HepG2 (cell line): ENCODE measurements around the gene SLC2A4. TPM values are rescaled to one million over a fixed set of nuclear protein-coding genes. Genes with fewer than 3 reads are reported as not detected.
A peak's percentile ranks its signal among the peaks of the same experiment; 100 is the strongest.

Experiments used
- ADNP ChIP-seq: sonication (generic); formaldehyde crosslinking; IDR thresholded peaks from 2 replicates; pipeline ENCODE4 v1.4.0; 2020; ENCODE audit warnings: missing genetic modification reagents
- AGO1 ChIP-seq: fragments of 200-400 bp; formaldehyde crosslinking; IDR thresholded peaks from 2 replicates; pipeline ENCODE4 v1.6.1; 2017; ENCODE audit warnings: mild to moderate bottlenecking, low read depth, low read length, moderate library complexity; ENCODE audit not compliant: poor library complexity, severe bottlenecking
- CHD2 ChIP-seq: IDR thresholded peaks from 2 replicates; pipeline ENCODE4 v1.6.1; 2011; ENCODE audit warnings: low read depth, low read length, improper control_type of control experiment
- CHD4 ChIP-seq: fragments of 200-600 bp; sonication (generic); IDR thresholded peaks from 2 replicates; pipeline ENCODE4 v1.7.0; 2017; ENCODE audit warnings: mild to moderate bottlenecking, low read length, borderline replicate concordance
- DMAP1 ChIP-seq: IDR thresholded peaks from 2 replicates; pipeline ENCODE4 v1.6.1; 2016
- SIN3A ChIP-seq: IDR thresholded peaks from 2 replicates; pipeline ENCODE4 v1.6.1; 2011; ENCODE audit warnings: low read depth, mild to moderate bottlenecking, control low read depth, low read length, borderline replicate concordance
- SYNCRIP ChIP-seq: fragments of 200-400 bp; formaldehyde crosslinking; IDR thresholded peaks from 2 replicates; pipeline ENCODE4 v1.6.1; 2018; ENCODE audit warnings: mild to moderate bottlenecking, low read depth, low read length; ENCODE audit not compliant: insufficient read depth
- ZBTB20 ChIP-seq: sonication (generic); formaldehyde crosslinking; IDR thresholded peaks from 2 replicates; pipeline ENCODE4 v1.8.1; 2023; ENCODE audit warnings: missing genetic modification reagents, low read depth, mild to moderate bottlenecking, borderline replicate concordance
- ZNF564 ChIP-seq: sonication (generic); formaldehyde crosslinking; IDR thresholded peaks from 2 replicates; pipeline ENCODE4 v1.8.1; 2023; ENCODE audit warnings: mild to moderate bottlenecking, missing genetic modification reagents
- ZNF703 ChIP-seq: sonication (generic); formaldehyde crosslinking; IDR thresholded peaks from 2 replicates; pipeline ENCODE4 v1.5.1; 2020; ENCODE audit warnings: missing genetic modification reagents, mild to moderate bottlenecking, moderate library complexity, borderline replicate concordance
- polyA plus RNA-seq, 8 experiments: library from polyadenylated mRNA; depleted of rRNA in 3 of 8; stranded (reverse) in 7 of 8; unstranded in 1 of 8; fragments of >200 nt; fragmentation: Illumina TruSeq in 4 of 8; extraction: Trizol in 4 of 8; gene quantifications; 2 replicates each; pipeline versions ENCODE4 v1.2.1 to v1.2.3, GENCODE V29; 2011 to 2016; ENCODE audit warnings: low read depth in 4 of 8, missing spikeins in 1 of 8, mixed read lengths in 1 of 8; ENCODE audit not compliant: insufficient read depth in 1 of 8
- total RNA-seq, 5 experiments: library from RNA; depleted of rRNA; stranded (reverse); fragments of >200 nt; fragmentation: Illumina TruSeq; extraction: Trizol; gene quantifications; 2 replicates each; pipeline ENCODE4 v1.2.3, GENCODE V29; 2016; ENCODE audit warnings: low read depth in 1 of 5
- TF ChIP-seq, protein P1 (sequence below): sonication (generic); formaldehyde crosslinking; IDR thresholded peaks from 2 replicates; pipeline ENCODE4 v1.8.0; 2022; ENCODE audit warnings: mild to moderate bottlenecking, missing genetic modification reagents, moderate library complexity
- TF ChIP-seq, protein P2 (sequence below): sonication (generic); formaldehyde crosslinking; conservative IDR thresholded peaks from 2 replicates; pipeline ENCODE4 v1.4.0; 2020; ENCODE audit warnings: missing genetic modification reagents
- TF ChIP-seq, protein P3 (sequence below): IDR thresholded peaks from 2 replicates; pipeline ENCODE4 v1.4.0; 2020; ENCODE audit warnings: mild to moderate bottlenecking, missing genetic modification reagents
- TF ChIP-seq, protein P4 (sequence below): sonication (generic); formaldehyde crosslinking; IDR thresholded peaks from 2 replicates; pipeline ENCODE4 v1.5.0; 2020; ENCODE audit warnings: mild to moderate bottlenecking, missing genetic modification reagents
- TF ChIP-seq, protein P5 (sequence below): sonication (generic); formaldehyde crosslinking; IDR thresholded peaks from 2 replicates; pipeline ENCODE4 v1.5.0; 2020; ENCODE audit warnings: mild to moderate bottlenecking, missing genetic modification reagents, moderate library complexity

Gene SLC2A4
- total and polyA plus RNA-seq, 2 of the 13 experiments (the other 11 are each of a cell fraction or from before 2014, with no cell fraction given): 4.9 to 5.8 TPM

DNA sequence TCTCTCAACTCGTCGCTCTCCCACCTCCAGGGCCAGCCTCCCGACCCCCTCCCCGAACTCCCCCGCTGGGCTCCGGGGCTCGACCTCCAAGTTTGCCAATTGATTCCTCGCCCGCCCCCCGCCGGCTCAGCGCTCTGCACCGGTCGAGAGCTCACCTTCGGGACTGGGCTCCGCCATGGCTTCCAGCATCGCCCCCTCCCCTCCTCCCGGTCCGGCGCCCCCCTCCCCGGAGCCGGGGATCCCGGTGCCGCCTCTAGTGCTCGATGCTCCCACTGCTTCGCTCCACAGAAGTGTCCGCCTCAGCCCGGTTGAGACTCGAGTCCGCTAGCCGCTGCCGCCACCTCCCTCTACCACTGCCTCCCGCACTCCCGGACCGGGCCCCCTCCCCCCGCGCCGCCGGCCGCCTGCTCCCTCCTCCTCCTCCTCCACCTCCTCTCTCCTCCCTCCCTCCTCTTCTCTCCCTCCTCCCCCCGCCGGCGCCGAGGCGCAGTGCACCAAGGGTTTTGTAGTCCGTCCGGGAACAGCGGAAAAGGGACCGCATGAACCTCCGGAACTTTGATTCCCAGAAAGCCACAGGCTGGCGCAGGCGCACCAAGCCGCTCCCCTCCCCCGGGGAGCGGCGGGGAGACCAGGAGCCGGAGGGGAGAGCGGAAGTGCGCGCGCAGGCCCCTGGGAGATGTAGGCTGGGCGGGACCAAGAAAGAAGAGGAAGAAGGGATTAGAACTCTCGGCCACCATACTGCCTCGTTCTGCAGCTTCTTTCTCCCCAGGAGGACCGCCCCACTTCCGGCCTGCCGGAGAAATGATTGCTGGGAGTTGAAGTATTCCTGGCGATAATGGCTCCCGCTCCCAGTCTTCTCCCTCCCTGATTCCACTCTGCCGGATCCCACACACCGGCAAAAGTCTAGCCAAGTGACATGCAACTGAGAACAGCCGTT, 42.2 kb upstream of the SLC2A4 start, which contains the start of gene PHF23 (continued):
- TF ChIP-seq, protein P1, sequence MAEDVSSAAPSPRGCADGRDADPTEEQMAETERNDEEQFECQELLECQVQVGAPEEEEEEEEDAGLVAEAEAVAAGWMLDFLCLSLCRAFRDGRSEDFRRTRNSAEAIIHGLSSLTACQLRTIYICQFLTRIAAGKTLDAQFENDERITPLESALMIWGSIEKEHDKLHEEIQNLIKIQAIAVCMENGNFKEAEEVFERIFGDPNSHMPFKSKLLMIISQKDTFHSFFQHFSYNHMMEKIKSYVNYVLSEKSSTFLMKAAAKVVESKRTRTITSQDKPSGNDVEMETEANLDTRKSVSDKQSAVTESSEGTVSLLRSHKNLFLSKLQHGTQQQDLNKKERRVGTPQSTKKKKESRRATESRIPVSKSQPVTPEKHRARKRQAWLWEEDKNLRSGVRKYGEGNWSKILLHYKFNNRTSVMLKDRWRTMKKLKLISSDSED (CRISPR knock-in tag): no peak
- TF ChIP-seq SYNCRIP (no peak), AGO1 (peak; percentile 95), DMAP1 (CRISPR knock-in tag) (no peak), ZBTB20 (CRISPR knock-in tag) (no peak), SIN3A (peak; percentile 58; the same call in 1 of the 2 replicates), CHD2 (peak; percentile 36; the same call in 1 of the 2 replicates), ZNF564 (CRISPR knock-in tag) (no peak), ZNF703 (CRISPR knock-in tag) (no peak), CHD4 (no peak), ADNP (CRISPR knock-in tag) (no peak)
- TF ChIP-seq, protein P2, sequence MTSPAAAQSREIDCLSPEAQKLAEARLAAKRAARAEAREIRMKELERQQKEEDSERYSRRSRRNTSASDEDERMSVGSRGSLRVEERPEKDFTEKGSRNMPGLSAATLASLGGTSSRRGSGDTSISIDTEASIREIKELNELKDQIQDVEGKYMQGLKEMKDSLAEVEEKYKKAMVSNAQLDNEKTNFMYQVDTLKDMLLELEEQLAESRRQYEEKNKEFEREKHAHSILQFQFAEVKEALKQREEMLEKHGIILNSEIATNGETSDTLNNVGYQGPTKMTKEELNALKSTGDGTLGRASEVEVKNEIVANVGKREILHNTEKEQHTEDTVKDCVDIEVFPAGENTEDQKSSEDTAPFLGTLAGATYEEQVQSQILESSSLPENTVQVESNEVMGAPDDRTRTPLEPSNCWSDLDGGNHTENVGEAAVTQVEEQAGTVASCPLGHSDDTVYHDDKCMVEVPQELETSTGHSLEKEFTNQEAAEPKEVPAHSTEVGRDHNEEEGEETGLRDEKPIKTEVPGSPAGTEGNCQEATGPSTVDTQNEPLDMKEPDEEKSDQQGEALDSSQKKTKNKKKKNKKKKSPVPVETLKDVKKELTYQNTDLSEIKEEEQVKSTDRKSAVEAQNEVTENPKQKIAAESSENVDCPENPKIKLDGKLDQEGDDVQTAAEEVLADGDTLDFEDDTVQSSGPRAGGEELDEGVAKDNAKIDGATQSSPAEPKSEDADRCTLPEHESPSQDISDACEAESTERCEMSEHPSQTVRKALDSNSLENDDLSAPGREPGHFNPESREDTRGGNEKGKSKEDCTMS (CRISPR knock-in tag): no peak
- TF ChIP-seq, protein P3, sequence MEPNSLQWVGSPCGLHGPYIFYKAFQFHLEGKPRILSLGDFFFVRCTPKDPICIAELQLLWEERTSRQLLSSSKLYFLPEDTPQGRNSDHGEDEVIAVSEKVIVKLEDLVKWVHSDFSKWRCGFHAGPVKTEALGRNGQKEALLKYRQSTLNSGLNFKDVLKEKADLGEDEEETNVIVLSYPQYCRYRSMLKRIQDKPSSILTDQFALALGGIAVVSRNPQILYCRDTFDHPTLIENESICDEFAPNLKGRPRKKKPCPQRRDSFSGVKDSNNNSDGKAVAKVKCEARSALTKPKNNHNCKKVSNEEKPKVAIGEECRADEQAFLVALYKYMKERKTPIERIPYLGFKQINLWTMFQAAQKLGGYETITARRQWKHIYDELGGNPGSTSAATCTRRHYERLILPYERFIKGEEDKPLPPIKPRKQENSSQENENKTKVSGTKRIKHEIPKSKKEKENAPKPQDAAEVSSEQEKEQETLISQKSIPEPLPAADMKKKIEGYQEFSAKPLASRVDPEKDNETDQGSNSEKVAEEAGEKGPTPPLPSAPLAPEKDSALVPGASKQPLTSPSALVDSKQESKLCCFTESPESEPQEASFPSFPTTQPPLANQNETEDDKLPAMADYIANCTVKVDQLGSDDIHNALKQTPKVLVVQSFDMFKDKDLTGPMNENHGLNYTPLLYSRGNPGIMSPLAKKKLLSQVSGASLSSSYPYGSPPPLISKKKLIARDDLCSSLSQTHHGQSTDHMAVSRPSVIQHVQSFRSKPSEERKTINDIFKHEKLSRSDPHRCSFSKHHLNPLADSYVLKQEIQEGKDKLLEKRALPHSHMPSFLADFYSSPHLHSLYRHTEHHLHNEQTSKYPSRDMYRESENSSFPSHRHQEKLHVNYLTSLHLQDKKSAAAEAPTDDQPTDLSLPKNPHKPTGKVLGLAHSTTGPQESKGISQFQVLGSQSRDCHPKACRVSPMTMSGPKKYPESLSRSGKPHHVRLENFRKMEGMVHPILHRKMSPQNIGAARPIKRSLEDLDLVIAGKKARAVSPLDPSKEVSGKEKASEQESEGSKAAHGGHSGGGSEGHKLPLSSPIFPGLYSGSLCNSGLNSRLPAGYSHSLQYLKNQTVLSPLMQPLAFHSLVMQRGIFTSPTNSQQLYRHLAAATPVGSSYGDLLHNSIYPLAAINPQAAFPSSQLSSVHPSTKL (CRISPR knock-in tag): no peak; the same call in 1 of the 2 replicates
- TF ChIP-seq, protein P4, sequence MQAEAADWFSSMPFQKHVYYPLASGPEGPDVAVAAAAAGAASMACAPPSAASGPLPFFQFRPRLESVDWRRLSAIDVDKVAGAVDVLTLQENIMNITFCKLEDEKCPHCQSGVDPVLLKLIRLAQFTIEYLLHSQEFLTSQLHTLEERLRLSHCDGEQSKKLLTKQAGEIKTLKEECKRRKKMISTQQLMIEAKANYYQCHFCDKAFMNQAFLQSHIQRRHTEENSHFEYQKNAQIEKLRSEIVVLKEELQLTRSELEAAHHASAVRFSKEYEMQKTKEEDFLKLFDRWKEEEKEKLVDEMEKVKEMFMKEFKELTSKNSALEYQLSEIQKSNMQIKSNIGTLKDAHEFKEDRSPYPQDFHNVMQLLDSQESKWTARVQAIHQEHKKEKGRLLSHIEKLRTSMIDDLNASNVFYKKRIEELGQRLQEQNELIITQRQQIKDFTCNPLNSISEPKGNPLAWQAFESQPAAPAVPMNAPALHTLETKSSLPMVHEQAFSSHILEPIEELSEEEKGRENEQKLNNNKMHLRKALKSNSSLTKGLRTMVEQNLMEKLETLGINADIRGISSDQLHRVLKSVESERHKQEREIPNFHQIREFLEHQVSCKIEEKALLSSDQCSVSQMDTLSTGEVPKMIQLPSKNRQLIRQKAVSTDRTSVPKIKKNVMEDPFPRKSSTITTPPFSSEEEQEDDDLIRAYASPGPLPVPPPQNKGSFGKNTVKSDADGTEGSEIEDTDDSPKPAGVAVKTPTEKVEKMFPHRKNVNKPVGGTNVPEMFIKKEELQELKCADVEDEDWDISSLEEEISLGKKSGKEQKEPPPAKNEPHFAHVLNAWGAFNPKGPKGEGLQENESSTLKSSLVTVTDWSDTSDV (CRISPR knock-in tag): 0 out of 2 replicates have a peak, but pooled peaks have one; percentile 35
- TF ChIP-seq, protein P5, sequence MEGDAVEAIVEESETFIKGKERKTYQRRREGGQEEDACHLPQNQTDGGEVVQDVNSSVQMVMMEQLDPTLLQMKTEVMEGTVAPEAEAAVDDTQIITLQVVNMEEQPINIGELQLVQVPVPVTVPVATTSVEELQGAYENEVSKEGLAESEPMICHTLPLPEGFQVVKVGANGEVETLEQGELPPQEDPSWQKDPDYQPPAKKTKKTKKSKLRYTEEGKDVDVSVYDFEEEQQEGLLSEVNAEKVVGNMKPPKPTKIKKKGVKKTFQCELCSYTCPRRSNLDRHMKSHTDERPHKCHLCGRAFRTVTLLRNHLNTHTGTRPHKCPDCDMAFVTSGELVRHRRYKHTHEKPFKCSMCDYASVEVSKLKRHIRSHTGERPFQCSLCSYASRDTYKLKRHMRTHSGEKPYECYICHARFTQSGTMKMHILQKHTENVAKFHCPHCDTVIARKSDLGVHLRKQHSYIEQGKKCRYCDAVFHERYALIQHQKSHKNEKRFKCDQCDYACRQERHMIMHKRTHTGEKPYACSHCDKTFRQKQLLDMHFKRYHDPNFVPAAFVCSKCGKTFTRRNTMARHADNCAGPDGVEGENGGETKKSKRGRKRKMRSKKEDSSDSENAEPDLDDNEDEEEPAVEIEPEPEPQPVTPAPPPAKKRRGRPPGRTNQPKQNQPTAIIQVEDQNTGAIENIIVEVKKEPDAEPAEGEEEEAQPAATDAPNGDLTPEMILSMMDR: no peak
